GM12878 (cell line): ENCODE results near the gene GRIA4.

Source experiments
- BHLHE40 ChIP-seq, 2 experiments: fragments of 450-650 bp in 1 of 2; IDR thresholded peaks; 2 replicates each; pipeline ENCODE4 v1.6.1; 2011 to 2017; ENCODE audit warnings: low read depth in 2 of 2, borderline replicate concordance in 1 of 2, improper control_type of control experiment in 1 of 2, low read length in 1 of 2, mild to moderate bottlenecking in 1 of 2
- CTCF ChIP-seq, 3 experiments: IDR thresholded peaks in 2 of 3; conservative IDR thresholded peaks in 1 of 3; 2 replicates each; pipeline ENCODE4 v1.5.1; 2011; ENCODE audit warnings: low read depth in 3 of 3, low read length in 3 of 3, mild to moderate bottlenecking in 3 of 3, control low read depth in 2 of 3, moderate library complexity in 2 of 3, inconsistent platforms in 1 of 3, mixed read lengths in 1 of 3; ENCODE audit not compliant: control insufficient read depth in 2 of 3, insufficient read depth in 1 of 3; ENCODE audit errors: extremely low read depth in 1 of 3
- JUND ChIP-seq: IDR thresholded peaks from 2 replicates; pipeline ENCODE4 v1.6.1; 2012; ENCODE audit warnings: low read depth, mild to moderate bottlenecking, low read length, improper control_type of control experiment, moderate library complexity
- KLF5 ChIP-seq: fragments of 450-650 bp; IDR thresholded peaks from 2 replicates; pipeline ENCODE4 v1.6.1; 2014; ENCODE audit warnings: mild to moderate bottlenecking; ENCODE audit not compliant: partially characterized antibody
- PAX8 ChIP-seq: fragments of 450-650 bp; IDR thresholded peaks from 2 replicates; pipeline ENCODE4 v1.6.1; 2017; ENCODE audit warnings: mild to moderate bottlenecking, moderate library complexity
- POLR2A ChIP-seq: IDR thresholded peaks from 2 replicates; pipeline ENCODE4 v1.6.1; 2011; ENCODE audit warnings: low read depth, mild to moderate bottlenecking, low read length
- SIN3A ChIP-seq: IDR thresholded peaks from 2 replicates; pipeline ENCODE4 v1.6.1; 2012; ENCODE audit warnings: low read depth, low read length, improper control_type of control experiment

- no peak for TF ChIP-seq CTCF (IDR thresholded peaks at IDR 0.05 in 2 of 3, conservative IDR thresholded peaks at IDR 0.05 in 1 of 3; ENCODE audit: control insufficient read depth in 2 of 3, extremely low read depth in 1 of 3, insufficient read depth in 1 of 3, low read depth in 3 of 3, low read length in 3 of 3)
- no peak for TF ChIP-seq SIN3A
- no peak for TF ChIP-seq PAX8
- TF ChIP-seq KLF5: no peak
- TF ChIP-seq BHLHE40 (IDR thresholded peaks at IDR 0.05; ENCODE audit: borderline replicate concordance in 1 of 2, low read depth in 2 of 2, low read length in 1 of 2): no peak
- TF ChIP-seq POLR2A: no peak
- no peak for TF ChIP-seq JUND
These were observed 113.4 kb downstream of the GRIA4 start for GRCh38 chr11:105723269-105723668.
